Measurements from ENCODE around the gene SEMA4C.
A peak's percentile ranks its signal among the peaks of the same experiment; 100 is the strongest.

Gene SEMA4C

GRCh38 chr2:96870626-96871255 lies 861 bp upstream of the SEMA4C start:
- TF ChIP-seq REST (IDR thresholded peaks at IDR 0.05; ENCODE audit: insufficient read depth in 1 of 2, low read depth in 2 of 2, low read length in 2 of 2) (no peak), SIN3A (IDR thresholded peaks at IDR 0.05; ENCODE audit: borderline replicate concordance, insufficient read depth, low read length) (no peak), FOXP2 (optimal IDR thresholded peaks at IDR 0.05; ENCODE audit: borderline replicate concordance, extremely low read depth, extremely low read length, insufficient read depth) (no peak), POLR2AphosphoS5 (IDR thresholded peaks at IDR 0.05; ENCODE audit: low read depth, low read length) (no peak), TAF1 (IDR thresholded peaks at IDR 0.05; ENCODE audit: borderline replicate concordance, insufficient read depth, low read length) (no peak)

- TF ChIP-seq REST (IDR thresholded peaks at IDR 0.05; ENCODE audit: insufficient read depth in 1 of 2, low read depth in 2 of 2, low read length in 2 of 2) = no peak
- peak; percentile 40; the same call in 1 of the 2 replicates for TF ChIP-seq TAF1 (IDR thresholded peaks at IDR 0.05; ENCODE audit: borderline replicate concordance, insufficient read depth, low read length)
- TF ChIP-seq SIN3A (IDR thresholded peaks at IDR 0.05; ENCODE audit: borderline replicate concordance, insufficient read depth, low read length) = peak; percentile 31; the same call in 1 of the 2 replicates
Measured at GRCh38 chr2:96869281-96869821, 529 bp downstream of the SEMA4C start.

- TF ChIP-seq TAF1 (IDR thresholded peaks at IDR 0.05; ENCODE audit: borderline replicate concordance, insufficient read depth, low read length) = peak; percentile 37; the same call in 1 of the 2 replicates
- no peak for TF ChIP-seq FOXP2 (optimal IDR thresholded peaks at IDR 0.05; ENCODE audit: borderline replicate concordance, extremely low read depth, extremely low read length, insufficient read depth)
- peak; percentile 88 for TF ChIP-seq POLR2AphosphoS5 (IDR thresholded peaks at IDR 0.05; ENCODE audit: low read depth, low read length)
- TF ChIP-seq REST (IDR thresholded peaks at IDR 0.05; ENCODE audit: insufficient read depth in 1 of 2, low read depth in 2 of 2, low read length in 2 of 2) = 0 out of 4 replicates have a peak, but pooled peaks have one; percentile 8 to 33
- TF ChIP-seq SIN3A (IDR thresholded peaks at IDR 0.05; ENCODE audit: borderline replicate concordance, insufficient read depth, low read length) = no peak
Measured at GRCh38 chr2:96868555-96869280, 1.2 kb downstream of the SEMA4C start.

GRCh38 chr2:96867756-96868554 lies 1.9 kb downstream of the SEMA4C start:
- TF ChIP-seq POLR2AphosphoS5 (IDR thresholded peaks at IDR 0.05; ENCODE audit: low read depth, low read length) (no peak), TAF1 (IDR thresholded peaks at IDR 0.05; ENCODE audit: borderline replicate concordance, insufficient read depth, low read length) (no peak), REST (IDR thresholded peaks at IDR 0.05; ENCODE audit: insufficient read depth in 1 of 2, low read depth in 2 of 2, low read length in 2 of 2) (no peak), SIN3A (IDR thresholded peaks at IDR 0.05; ENCODE audit: borderline replicate concordance, insufficient read depth, low read length) (no peak), FOXP2 (optimal IDR thresholded peaks at IDR 0.05; ENCODE audit: borderline replicate concordance, extremely low read depth, extremely low read length, insufficient read depth) (no peak)

Data from PFSK-1 (cell line).